ENCODE measurements around the gene THAP3.

The THAP3 gene

GRCh38 chr1:6614019-6614928 is 10.4 kb upstream of the THAP3 start:
- Mint-ChIP-seq H3K9me3 (no peaks in the 10 kb centered on the region), H3K36me3 (ENCODE audit: low read depth) (peaks cover 7% of the 10 kb centered on the region), H3K27ac (no peak overlapping the region), H3K4me1 (peaks cover 17% of the 10 kb centered on the region), H3K4me3 (peak overlapping the region; percentile 72), H3K27me3 (no peaks in the 10 kb centered on the region)
- peak; percentile 65 for DNase-seq
- ATAC-seq: peak; percentile 6

GRCh38 chr1:6614929-6615785 is 9.5 kb upstream of the THAP3 start:
- peaks cover 10% of the 10 kb centered on the region for H3K36me3 Mint-ChIP-seq (ENCODE audit: low read depth)
- peaks cover 17% of the 10 kb centered on the region for H3K4me1 Mint-ChIP-seq
- no peaks in the 10 kb centered on the region for H3K27me3 Mint-ChIP-seq
- H3K27ac Mint-ChIP-seq: peak overlapping the region; percentile 46
- DNase-seq: no peak
- peak overlapping the region; percentile 78 for H3K4me3 Mint-ChIP-seq
- no peaks in the 10 kb centered on the region for H3K9me3 Mint-ChIP-seq
- ATAC-seq: no peak

GRCh38 chr1:6619045-6619444 is 5.6 kb upstream of the THAP3 start:
- Mint-ChIP-seq H3K27ac (no peak overlapping the region), H3K27me3 (no peaks in the 10 kb centered on the region), H3K4me1 (peaks cover 9% of the 10 kb centered on the region)

GRCh38 chr1:6621429-6622391 is 3.0 kb upstream of the THAP3 start:
- H3K27me3 Mint-ChIP-seq: no peaks in the 10 kb centered on the region
- peaks cover 14% of the 10 kb centered on the region for H3K36me3 Mint-ChIP-seq (ENCODE audit: low read depth)
- H3K27ac Mint-ChIP-seq: no peak overlapping the region
- ATAC-seq: no peak
- DNase-seq: no peak
- no peaks in the 10 kb centered on the region for H3K9me3 Mint-ChIP-seq
- H3K4me3 Mint-ChIP-seq: no peak overlapping the region
- peaks cover 21% of the 10 kb centered on the region for H3K4me1 Mint-ChIP-seq

More at GRCh38 chr1:6619045-6619444, 5.6 kb upstream of the THAP3 start:
- DNase-seq (no peak), ATAC-seq (no peak)
- Mint-ChIP-seq H3K4me3 (no peak overlapping the region), H3K36me3 (ENCODE audit: low read depth) (peaks cover 18% of the 10 kb centered on the region), H3K9me3 (no peaks in the 10 kb centered on the region)

GRCh38 chr1:6622396-6623152 is 2.1 kb upstream of the THAP3 start:
- Mint-ChIP-seq H3K36me3 (ENCODE audit: low read depth) (peaks cover 15% of the 10 kb centered on the region), H3K9me3 (no peaks in the 10 kb centered on the region), H3K27ac (no peak overlapping the region), H3K4me1 (peaks cover 28% of the 10 kb centered on the region), H3K27me3 (no peaks in the 10 kb centered on the region), H3K4me3 (no peak overlapping the region)
- no peak for DNase-seq
- no peak for ATAC-seq

GRCh38 chr1:6623269-6623965 is 1.3 kb upstream of the THAP3 start:
- Mint-ChIP-seq H3K4me3 (no peak overlapping the region), H3K27ac (no peak overlapping the region), H3K4me1 (peaks cover 31% of the 10 kb centered on the region), H3K36me3 (ENCODE audit: low read depth) (peaks cover 18% of the 10 kb centered on the region), H3K27me3 (no peaks in the 10 kb centered on the region), H3K9me3 (no peaks in the 10 kb centered on the region)
- no peak for ATAC-seq
- DNase-seq: no peak

GRCh38 chr1:6625584-6626149 is 999 bp downstream of the THAP3 start:
- DNase-seq (peak; percentile 15), ATAC-seq (peak; percentile 33)
- Mint-ChIP-seq H3K36me3 (ENCODE audit: low read depth) (peaks cover 14% of the 10 kb centered on the region), H3K4me3 (peak overlapping the region; percentile 87), H3K9me3 (no peaks in the 10 kb centered on the region), H3K4me1 (peaks cover 31% of the 10 kb centered on the region), H3K27me3 (no peaks in the 10 kb centered on the region), H3K27ac (peak overlapping the region; percentile 69)

GRCh38 chr1:6627031-6627430 is 2.4 kb downstream of the THAP3 start:
- H3K9me3 Mint-ChIP-seq: no peaks in the 10 kb centered on the region
- no peaks in the 10 kb centered on the region for H3K27me3 Mint-ChIP-seq
- no peak overlapping the region for H3K27ac Mint-ChIP-seq
- ATAC-seq: no peak
- DNase-seq: no peak
- peaks cover 14% of the 10 kb centered on the region for H3K36me3 Mint-ChIP-seq (ENCODE audit: low read depth)
- peaks cover 31% of the 10 kb centered on the region for H3K4me1 Mint-ChIP-seq
- H3K4me3 Mint-ChIP-seq: peak overlapping the region; percentile 87

- Mint-ChIP-seq H3K4me1 (peaks cover 31% of the 10 kb centered on the region), H3K27me3 (no peaks in the 10 kb centered on the region), H3K4me3 (peak overlapping the region; percentile 35), H3K36me3 (ENCODE audit: low read depth) (peaks cover 8% of the 10 kb centered on the region), H3K27ac (no peak overlapping the region), H3K9me3 (no peaks in the 10 kb centered on the region)
- ATAC-seq: no peak
- no peak for DNase-seq
Observed at GRCh38 chr1:6627841-6628545, 3.3 kb downstream of the THAP3 start.

- no peak overlapping the region for H3K27ac Mint-ChIP-seq
- no peak overlapping the region for H3K4me3 Mint-ChIP-seq
- ATAC-seq (no peak), DNase-seq (no peak)
- H3K9me3 Mint-ChIP-seq: no peaks in the 10 kb centered on the region
- H3K36me3 Mint-ChIP-seq (ENCODE audit: low read depth): peaks cover 15% of the 10 kb centered on the region
- no peaks in the 10 kb centered on the region for H3K27me3 Mint-ChIP-seq
- H3K4me1 Mint-ChIP-seq: peaks cover 29% of the 10 kb centered on the region
Observed at GRCh38 chr1:6628971-6629479, 4.4 kb downstream of the THAP3 start.

- H3K4me3 Mint-ChIP-seq: no peak overlapping the region
- DNase-seq (no peak), ATAC-seq (no peak)
- H3K4me1 Mint-ChIP-seq: peaks cover 22% of the 10 kb centered on the region
- no peaks in the 10 kb centered on the region for H3K9me3 Mint-ChIP-seq
- peaks cover 15% of the 10 kb centered on the region for H3K36me3 Mint-ChIP-seq (ENCODE audit: low read depth)
- H3K27me3 Mint-ChIP-seq: no peaks in the 10 kb centered on the region
- no peak overlapping the region for H3K27ac Mint-ChIP-seq
Observed at GRCh38 chr1:6630027-6630426, 5.4 kb downstream of the THAP3 start.

GRCh38 chr1:6631058-6631457 is 6.4 kb downstream of the THAP3 start:
- no peak overlapping the region for H3K27ac Mint-ChIP-seq
- H3K4me3 Mint-ChIP-seq: no peak overlapping the region
- ATAC-seq: no peak
- no peaks in the 10 kb centered on the region for H3K9me3 Mint-ChIP-seq
- H3K27me3 Mint-ChIP-seq: no peaks in the 10 kb centered on the region
- peaks cover 17% of the 10 kb centered on the region for H3K4me1 Mint-ChIP-seq
- peaks cover 15% of the 10 kb centered on the region for H3K36me3 Mint-ChIP-seq (ENCODE audit: low read depth)
- DNase-seq: no peak

Measured in activated naive CD8-positive, alpha-beta T cell treated with anti-CD3 and anti-CD28 coated beads, Interleukin-2, amount 50 U/mL, for 24 hours (primary cell).